NAMALWA (cell line): ENCODE data around the gene FLT1.

Experiments used
- DNase-seq: peaks from one replicate; pipeline ENCODE4 v3.0.0-alpha.2; 2015; ENCODE audit warnings: low spot score

Gene FLT1

GRCh38 chr13:28485551-28485950 is 9.4 kb downstream of the FLT1 start:
- DNase-seq: no peak

- DNase-seq: no peak
These were observed 9.8 kb downstream of the FLT1 start for GRCh38 chr13:28485097-28485496.

GRCh38 chr13:28483313-28483931 is 11.5 kb downstream of the FLT1 start:
- DNase-seq: no peak

- DNase-seq: no peak
These were observed 15.9 kb downstream of the FLT1 start for GRCh38 chr13:28479005-28479404.

- DNase-seq: no peak
These were observed 16.8 kb downstream of the FLT1 start for GRCh38 chr13:28478127-28478526.

GRCh38 chr13:28477709-28477973 is 17.3 kb downstream of the FLT1 start:
- no peak for DNase-seq

- DNase-seq: no peak
These were observed 17.8 kb downstream of the FLT1 start for GRCh38 chr13:28476919-28477708.

- no peak for DNase-seq
These were observed 18.8 kb downstream of the FLT1 start for GRCh38 chr13:28475916-28476725.

- no peak for DNase-seq
These were observed 20.3 kb downstream of the FLT1 start for GRCh38 chr13:28474491-28475134.

- no peak for DNase-seq
These were observed 21.9 kb downstream of the FLT1 start for GRCh38 chr13:28473044-28473443.

- DNase-seq: no peak
These were observed 23.5 kb downstream of the FLT1 start for GRCh38 chr13:28471421-28471820.

GRCh38 chr13:28470296-28470695 is 24.6 kb downstream of the FLT1 start:
- DNase-seq: no peak

- DNase-seq: no peak
These were observed 25.6 kb downstream of the FLT1 start for GRCh38 chr13:28469316-28469715.

- no peak for DNase-seq
These were observed 26.7 kb downstream of the FLT1 start for GRCh38 chr13:28468023-28468915.

GRCh38 chr13:28467034-28467433 is 27.9 kb downstream of the FLT1 start:
- DNase-seq: no peak

GRCh38 chr13:28466151-28466550 is 28.8 kb downstream of the FLT1 start:
- no peak for DNase-seq

- no peak for DNase-seq
These were observed 30.0 kb downstream of the FLT1 start for GRCh38 chr13:28464861-28465460.

- DNase-seq: no peak
These were observed 31.4 kb downstream of the FLT1 start for GRCh38 chr13:28463481-28463880.

- no peak for DNase-seq
These were observed 35.0 kb downstream of the FLT1 start for GRCh38 chr13:28459911-28460310.

GRCh38 chr13:28458608-28459007 is 36.3 kb downstream of the FLT1 start:
- no peak for DNase-seq

GRCh38 chr13:28458051-28458450 is 36.9 kb downstream of the FLT1 start:
- no peak for DNase-seq
